WTC11 (cell line): ENCODE measurements around the gene PUS7. TPM values are rescaled to one million over a fixed set of nuclear protein-coding genes. Genes with fewer than 3 reads are reported as not detected.
A peak's percentile ranks its signal among the peaks of the same experiment; 100 is the strongest.

Source experiments
- ATAC-seq: fragments of 200-7000 bp; cut with Tn5 transposase; 2 replicates; pipeline ENCODE4 v1.10.0; 2021; ENCODE audit warnings: mild to moderate bottlenecking, moderate library complexity
- CTCF ChIA-PET: fragments of 300-600 bp; sonication (Branson Sonifier 250); formaldehyde crosslinking; loops from one replicate; lab custom pipeline; 2021; ENCODE audit warnings: antibody characterized with exemption; lab: Charles Lee
- POLR2A ChIA-PET: fragments of 350-600 bp; sonication (Branson Sonifier 250); formaldehyde crosslinking; loops from one replicate; lab custom pipeline; 2021; ENCODE audit warnings: antibody characterized with exemption; lab: Charles Lee
- DNase-seq: peaks from one replicate; pipeline ENCODE4 v3.0.0; 2021; ENCODE audit warnings: low spot score
- H3K27ac Mint-ChIP-seq: 2 replicates; pipeline ENCODE4 v1.8.0; 2021; ENCODE audit warnings: mixed read lengths
- H3K27me3 Mint-ChIP-seq: 2 replicates; pipeline ENCODE4 v1.8.0; 2021; ENCODE audit warnings: low read depth, mild to moderate bottlenecking, moderate library complexity, mixed read lengths
- H3K36me3 Mint-ChIP-seq: 2 replicates; pipeline ENCODE4 v1.8.0; 2021; ENCODE audit warnings: mixed read lengths
- H3K4me1 Mint-ChIP-seq: 2 replicates; pipeline ENCODE4 v1.8.0; 2022; ENCODE audit warnings: mixed read lengths
- H3K4me3 Mint-ChIP-seq: 2 replicates; pipeline ENCODE4 v1.8.0; 2021; ENCODE audit warnings: mild to moderate bottlenecking, moderate library complexity, mixed read lengths
- H3K9me3 Mint-ChIP-seq: 2 replicates; pipeline ENCODE4 v1.8.0; 2021; ENCODE audit warnings: mixed read lengths
- ELF4 ChIP-seq: sonication (generic); formaldehyde crosslinking; IDR thresholded peaks from 2 replicates; pipeline ENCODE4 v1.8.1; 2022; ENCODE audit warnings: low read depth, mild to moderate bottlenecking, moderate library complexity, missing genetic modification reagents
- GABPB1 ChIP-seq: sonication (generic); formaldehyde crosslinking; IDR thresholded peaks from 2 replicates; pipeline ENCODE4 v1.8.1; 2023; ENCODE audit warnings: mild to moderate bottlenecking, missing genetic modification reagents
- GTF2I ChIP-seq: fragments of 250-450 bp; sonication (Bioruptor Pico); conservative IDR thresholded peaks from 2 replicates; pipeline ENCODE4 v1.4.0; 2021; ENCODE audit warnings: mild to moderate bottlenecking
- RELA ChIP-seq: sonication (generic); formaldehyde crosslinking; IDR thresholded peaks from 2 replicates; pipeline ENCODE4 v1.8.1; 2022; ENCODE audit warnings: missing genetic modification reagents, mild to moderate bottlenecking, borderline replicate concordance
- SOX15 ChIP-seq: fragments of 250-450 bp; sonication (Bioruptor Pico); IDR thresholded peaks from 2 replicates; pipeline ENCODE4 v1.9.0; 2021; ENCODE audit warnings: mild to moderate bottlenecking
- total RNA-seq: library from RNA; stranded (reverse); gene quantifications from 3 replicates; pipeline ENCODE4 v1.2.3, GENCODE V29; 2021
- TF ChIP-seq, protein P1 (sequence below): sonication (generic); formaldehyde crosslinking; conservative IDR thresholded peaks from 2 replicates; pipeline ENCODE4 v1.8.1; 2022; ENCODE audit warnings: mild to moderate bottlenecking, missing genetic modification reagents
- TF ChIP-seq, protein P2 (sequence below): sonication (generic); formaldehyde crosslinking; IDR thresholded peaks from 2 replicates; pipeline ENCODE4 v1.8.1; 2022; ENCODE audit warnings: missing genetic modification reagents, borderline replicate concordance
- TF ChIP-seq, protein P3 (sequence below): sonication (generic); formaldehyde crosslinking; IDR thresholded peaks from 2 replicates; pipeline ENCODE4 v1.8.0; 2023; ENCODE audit warnings: missing genetic modification reagents, mild to moderate bottlenecking, borderline replicate concordance
- TF ChIP-seq, protein P4 (sequence below): sonication (generic); formaldehyde crosslinking; IDR thresholded peaks from 2 replicates; pipeline ENCODE4 v1.8.1; 2023; ENCODE audit warnings: mild to moderate bottlenecking, missing genetic modification reagents, moderate library complexity
- TF ChIP-seq, protein P5 (sequence below): fragments of 250-450 bp; sonication (Bioruptor Pico); IDR thresholded peaks from 2 replicates; pipeline ENCODE4 v1.9.0; 2021; ENCODE audit warnings: mild to moderate bottlenecking, borderline replicate concordance
- TF ChIP-seq, protein P6 (sequence below): sonication (generic); formaldehyde crosslinking; IDR thresholded peaks from 2 replicates; pipeline ENCODE4 v1.8.0; 2023; ENCODE audit warnings: mild to moderate bottlenecking, missing genetic modification reagents
- TF ChIP-seq, protein P7 (sequence below): sonication (generic); formaldehyde crosslinking; IDR thresholded peaks from 2 replicates; pipeline ENCODE4 v1.8.0; 2022; ENCODE audit warnings: missing genetic modification reagents
- TF ChIP-seq, protein P8 (sequence below): sonication (generic); formaldehyde crosslinking; IDR thresholded peaks from 2 replicates; pipeline ENCODE4 v1.8.1; 2022; ENCODE audit warnings: low read depth, mild to moderate bottlenecking, moderate library complexity, missing genetic modification reagents, borderline replicate concordance

The PUS7 gene
- total RNA-seq, 1 experiment from 2014 or later = 47.2 TPM

DNA sequence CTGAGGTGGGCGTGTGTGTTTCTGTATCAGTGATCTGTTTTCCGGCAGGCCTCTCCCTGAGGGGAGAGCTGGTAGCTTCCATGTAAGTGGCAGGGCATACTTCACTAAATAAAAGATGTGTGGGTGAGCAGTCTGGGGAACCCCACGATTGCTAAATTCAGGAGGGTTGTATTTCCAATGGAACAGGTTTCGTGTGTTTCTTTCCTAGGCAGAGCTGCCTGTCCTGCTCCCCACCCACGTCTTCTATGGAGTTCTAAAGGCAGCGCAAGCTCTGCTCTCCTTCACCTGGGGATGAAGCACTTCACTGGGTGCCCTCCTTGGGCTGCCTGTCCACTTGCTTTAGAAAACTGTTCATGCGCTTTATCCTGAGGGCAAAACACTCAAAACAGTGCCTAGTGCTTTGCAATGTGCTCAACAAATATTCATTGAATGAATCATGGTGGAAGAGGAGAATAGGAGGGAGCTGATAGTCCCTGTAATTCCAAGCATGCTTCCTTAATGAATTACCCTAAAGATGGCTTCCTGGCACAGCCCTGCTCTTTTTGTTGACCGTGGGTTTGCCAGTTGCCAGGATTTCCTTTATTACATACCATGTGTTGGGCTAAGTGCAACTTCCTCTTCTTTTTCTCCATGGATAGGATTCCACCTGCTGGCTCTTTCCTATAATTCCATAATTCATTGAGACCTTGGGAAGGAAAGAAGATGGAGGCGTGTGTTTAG lies 82.7 kb downstream of the PUS7 start (continued):
- no peak for TF ChIP-seq GABPB1 (CRISPR knock-in tag)
- TF ChIP-seq, protein P1, sequence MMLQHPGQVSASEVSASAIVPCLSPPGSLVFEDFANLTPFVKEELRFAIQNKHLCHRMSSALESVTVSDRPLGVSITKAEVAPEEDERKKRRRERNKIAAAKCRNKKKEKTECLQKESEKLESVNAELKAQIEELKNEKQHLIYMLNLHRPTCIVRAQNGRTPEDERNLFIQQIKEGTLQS = no peak
- TF ChIP-seq, protein P2, sequence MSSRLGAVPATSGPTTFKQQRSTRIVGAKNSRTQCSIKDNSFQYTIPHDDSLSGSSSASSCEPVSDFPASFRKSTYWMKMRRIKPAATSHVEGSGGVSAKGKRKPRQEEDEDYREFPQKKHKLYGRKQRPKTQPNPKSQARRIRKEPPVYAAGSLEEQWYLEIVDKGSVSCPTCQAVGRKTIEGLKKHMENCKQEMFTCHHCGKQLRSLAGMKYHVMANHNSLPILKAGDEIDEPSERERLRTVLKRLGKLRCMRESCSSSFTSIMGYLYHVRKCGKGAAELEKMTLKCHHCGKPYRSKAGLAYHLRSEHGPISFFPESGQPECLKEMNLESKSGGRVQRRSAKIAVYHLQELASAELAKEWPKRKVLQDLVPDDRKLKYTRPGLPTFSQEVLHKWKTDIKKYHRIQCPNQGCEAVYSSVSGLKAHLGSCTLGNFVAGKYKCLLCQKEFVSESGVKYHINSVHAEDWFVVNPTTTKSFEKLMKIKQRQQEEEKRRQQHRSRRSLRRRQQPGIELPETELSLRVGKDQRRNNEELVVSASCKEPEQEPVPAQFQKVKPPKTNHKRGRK (CRISPR knock-in tag) = no peak

DNA sequence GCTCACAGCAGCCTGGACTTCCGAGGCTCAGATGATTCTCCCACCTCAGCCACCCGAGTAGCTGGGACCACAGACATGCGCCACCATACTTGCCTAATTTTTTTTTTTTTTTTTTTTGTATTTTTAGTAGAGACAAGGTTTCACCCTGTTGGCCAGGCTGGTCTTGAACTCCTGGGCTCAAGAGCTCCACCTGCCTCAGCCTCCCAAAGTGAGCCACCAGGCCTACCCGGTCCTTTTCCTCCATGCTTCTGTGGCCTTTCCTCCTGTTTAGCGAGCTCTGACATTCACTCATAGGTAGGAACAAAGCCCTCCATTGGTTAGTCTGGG lies 83.3 kb downstream of the PUS7 start:
- DNase-seq (no peak), ATAC-seq (peak; percentile 92)
- ChIA-PET CTCF (interaction anchor here (0.6 to 1.4 kb wide), 4 partner anchors 9 to 147 kb away, joined by 3 to 10 read pairs (median 6); no protein-coding TSS in a partner anchor), POLR2A (interaction anchor here (0.6 to 0.7 kb wide), 4 partner anchors 37 to 268 kb away, joined by 3 to 5 read pairs (median 4); no protein-coding TSS in a partner anchor)
- Mint-ChIP-seq H3K9me3 (no peaks in the 10 kb centered on the region), H3K27ac (no peak overlapping the region), H3K27me3 (peaks cover 2% of the 10 kb centered on the region; the same call in 1 of the 2 replicates), H3K36me3 (no peaks in the 10 kb centered on the region), H3K4me3 (no peak overlapping the region), H3K4me1 (peaks cover 5% of the 10 kb centered on the region)
- no peak for TF ChIP-seq SOX15 (CRISPR knock-in tag)
- TF ChIP-seq, protein P3, sequence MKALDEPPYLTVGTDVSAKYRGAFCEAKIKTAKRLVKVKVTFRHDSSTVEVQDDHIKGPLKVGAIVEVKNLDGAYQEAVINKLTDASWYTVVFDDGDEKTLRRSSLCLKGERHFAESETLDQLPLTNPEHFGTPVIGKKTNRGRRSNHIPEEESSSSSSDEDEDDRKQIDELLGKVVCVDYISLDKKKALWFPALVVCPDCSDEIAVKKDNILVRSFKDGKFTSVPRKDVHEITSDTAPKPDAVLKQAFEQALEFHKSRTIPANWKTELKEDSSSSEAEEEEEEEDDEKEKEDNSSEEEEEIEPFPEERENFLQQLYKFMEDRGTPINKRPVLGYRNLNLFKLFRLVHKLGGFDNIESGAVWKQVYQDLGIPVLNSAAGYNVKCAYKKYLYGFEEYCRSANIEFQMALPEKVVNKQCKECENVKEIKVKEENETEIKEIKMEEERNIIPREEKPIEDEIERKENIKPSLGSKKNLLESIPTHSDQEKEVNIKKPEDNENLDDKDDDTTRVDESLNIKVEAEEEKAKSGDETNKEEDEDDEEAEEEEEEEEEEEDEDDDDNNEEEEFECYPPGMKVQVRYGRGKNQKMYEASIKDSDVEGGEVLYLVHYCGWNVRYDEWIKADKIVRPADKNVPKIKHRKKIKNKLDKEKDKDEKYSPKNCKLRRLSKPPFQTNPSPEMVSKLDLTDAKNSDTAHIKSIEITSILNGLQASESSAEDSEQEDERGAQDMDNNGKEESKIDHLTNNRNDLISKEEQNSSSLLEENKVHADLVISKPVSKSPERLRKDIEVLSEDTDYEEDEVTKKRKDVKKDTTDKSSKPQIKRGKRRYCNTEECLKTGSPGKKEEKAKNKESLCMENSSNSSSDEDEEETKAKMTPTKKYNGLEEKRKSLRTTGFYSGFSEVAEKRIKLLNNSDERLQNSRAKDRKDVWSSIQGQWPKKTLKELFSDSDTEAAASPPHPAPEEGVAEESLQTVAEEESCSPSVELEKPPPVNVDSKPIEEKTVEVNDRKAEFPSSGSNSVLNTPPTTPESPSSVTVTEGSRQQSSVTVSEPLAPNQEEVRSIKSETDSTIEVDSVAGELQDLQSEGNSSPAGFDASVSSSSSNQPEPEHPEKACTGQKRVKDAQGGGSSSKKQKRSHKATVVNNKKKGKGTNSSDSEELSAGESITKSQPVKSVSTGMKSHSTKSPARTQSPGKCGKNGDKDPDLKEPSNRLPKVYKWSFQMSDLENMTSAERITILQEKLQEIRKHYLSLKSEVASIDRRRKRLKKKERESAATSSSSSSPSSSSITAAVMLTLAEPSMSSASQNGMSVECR (CRISPR knock-in tag) = no peak
- TF ChIP-seq, protein P4, sequence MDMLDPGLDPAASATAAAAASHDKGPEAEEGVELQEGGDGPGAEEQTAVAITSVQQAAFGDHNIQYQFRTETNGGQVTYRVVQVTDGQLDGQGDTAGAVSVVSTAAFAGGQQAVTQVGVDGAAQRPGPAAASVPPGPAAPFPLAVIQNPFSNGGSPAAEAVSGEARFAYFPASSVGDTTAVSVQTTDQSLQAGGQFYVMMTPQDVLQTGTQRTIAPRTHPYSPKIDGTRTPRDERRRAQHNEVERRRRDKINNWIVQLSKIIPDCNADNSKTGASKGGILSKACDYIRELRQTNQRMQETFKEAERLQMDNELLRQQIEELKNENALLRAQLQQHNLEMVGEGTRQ = no peak
- TF ChIP-seq, protein P5, sequence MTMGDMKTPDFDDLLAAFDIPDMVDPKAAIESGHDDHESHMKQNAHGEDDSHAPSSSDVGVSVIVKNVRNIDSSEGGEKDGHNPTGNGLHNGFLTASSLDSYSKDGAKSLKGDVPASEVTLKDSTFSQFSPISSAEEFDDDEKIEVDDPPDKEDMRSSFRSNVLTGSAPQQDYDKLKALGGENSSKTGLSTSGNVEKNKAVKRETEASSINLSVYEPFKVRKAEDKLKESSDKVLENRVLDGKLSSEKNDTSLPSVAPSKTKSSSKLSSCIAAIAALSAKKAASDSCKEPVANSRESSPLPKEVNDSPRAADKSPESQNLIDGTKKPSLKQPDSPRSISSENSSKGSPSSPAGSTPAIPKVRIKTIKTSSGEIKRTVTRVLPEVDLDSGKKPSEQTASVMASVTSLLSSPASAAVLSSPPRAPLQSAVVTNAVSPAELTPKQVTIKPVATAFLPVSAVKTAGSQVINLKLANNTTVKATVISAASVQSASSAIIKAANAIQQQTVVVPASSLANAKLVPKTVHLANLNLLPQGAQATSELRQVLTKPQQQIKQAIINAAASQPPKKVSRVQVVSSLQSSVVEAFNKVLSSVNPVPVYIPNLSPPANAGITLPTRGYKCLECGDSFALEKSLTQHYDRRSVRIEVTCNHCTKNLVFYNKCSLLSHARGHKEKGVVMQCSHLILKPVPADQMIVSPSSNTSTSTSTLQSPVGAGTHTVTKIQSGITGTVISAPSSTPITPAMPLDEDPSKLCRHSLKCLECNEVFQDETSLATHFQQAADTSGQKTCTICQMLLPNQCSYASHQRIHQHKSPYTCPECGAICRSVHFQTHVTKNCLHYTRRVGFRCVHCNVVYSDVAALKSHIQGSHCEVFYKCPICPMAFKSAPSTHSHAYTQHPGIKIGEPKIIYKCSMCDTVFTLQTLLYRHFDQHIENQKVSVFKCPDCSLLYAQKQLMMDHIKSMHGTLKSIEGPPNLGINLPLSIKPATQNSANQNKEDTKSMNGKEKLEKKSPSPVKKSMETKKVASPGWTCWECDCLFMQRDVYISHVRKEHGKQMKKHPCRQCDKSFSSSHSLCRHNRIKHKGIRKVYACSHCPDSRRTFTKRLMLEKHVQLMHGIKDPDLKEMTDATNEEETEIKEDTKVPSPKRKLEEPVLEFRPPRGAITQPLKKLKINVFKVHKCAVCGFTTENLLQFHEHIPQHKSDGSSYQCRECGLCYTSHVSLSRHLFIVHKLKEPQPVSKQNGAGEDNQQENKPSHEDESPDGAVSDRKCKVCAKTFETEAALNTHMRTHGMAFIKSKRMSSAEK (CRISPR knock-in tag) = no peak
- TF ChIP-seq GTF2I (CRISPR knock-in tag) = no peak
- no peak for TF ChIP-seq ELF4
- TF ChIP-seq, protein P6, sequence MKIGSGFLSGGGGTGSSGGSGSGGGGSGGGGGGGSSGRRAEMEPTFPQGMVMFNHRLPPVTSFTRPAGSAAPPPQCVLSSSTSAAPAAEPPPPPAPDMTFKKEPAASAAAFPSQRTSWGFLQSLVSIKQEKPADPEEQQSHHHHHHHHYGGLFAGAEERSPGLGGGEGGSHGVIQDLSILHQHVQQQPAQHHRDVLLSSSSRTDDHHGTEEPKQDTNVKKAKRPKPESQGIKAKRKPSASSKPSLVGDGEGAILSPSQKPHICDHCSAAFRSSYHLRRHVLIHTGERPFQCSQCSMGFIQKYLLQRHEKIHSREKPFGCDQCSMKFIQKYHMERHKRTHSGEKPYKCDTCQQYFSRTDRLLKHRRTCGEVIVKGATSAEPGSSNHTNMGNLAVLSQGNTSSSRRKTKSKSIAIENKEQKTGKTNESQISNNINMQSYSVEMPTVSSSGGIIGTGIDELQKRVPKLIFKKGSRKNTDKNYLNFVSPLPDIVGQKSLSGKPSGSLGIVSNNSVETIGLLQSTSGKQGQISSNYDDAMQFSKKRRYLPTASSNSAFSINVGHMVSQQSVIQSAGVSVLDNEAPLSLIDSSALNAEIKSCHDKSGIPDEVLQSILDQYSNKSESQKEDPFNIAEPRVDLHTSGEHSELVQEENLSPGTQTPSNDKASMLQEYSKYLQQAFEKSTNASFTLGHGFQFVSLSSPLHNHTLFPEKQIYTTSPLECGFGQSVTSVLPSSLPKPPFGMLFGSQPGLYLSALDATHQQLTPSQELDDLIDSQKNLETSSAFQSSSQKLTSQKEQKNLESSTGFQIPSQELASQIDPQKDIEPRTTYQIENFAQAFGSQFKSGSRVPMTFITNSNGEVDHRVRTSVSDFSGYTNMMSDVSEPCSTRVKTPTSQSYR (CRISPR knock-in tag) = no peak
- TF ChIP-seq, protein P7, sequence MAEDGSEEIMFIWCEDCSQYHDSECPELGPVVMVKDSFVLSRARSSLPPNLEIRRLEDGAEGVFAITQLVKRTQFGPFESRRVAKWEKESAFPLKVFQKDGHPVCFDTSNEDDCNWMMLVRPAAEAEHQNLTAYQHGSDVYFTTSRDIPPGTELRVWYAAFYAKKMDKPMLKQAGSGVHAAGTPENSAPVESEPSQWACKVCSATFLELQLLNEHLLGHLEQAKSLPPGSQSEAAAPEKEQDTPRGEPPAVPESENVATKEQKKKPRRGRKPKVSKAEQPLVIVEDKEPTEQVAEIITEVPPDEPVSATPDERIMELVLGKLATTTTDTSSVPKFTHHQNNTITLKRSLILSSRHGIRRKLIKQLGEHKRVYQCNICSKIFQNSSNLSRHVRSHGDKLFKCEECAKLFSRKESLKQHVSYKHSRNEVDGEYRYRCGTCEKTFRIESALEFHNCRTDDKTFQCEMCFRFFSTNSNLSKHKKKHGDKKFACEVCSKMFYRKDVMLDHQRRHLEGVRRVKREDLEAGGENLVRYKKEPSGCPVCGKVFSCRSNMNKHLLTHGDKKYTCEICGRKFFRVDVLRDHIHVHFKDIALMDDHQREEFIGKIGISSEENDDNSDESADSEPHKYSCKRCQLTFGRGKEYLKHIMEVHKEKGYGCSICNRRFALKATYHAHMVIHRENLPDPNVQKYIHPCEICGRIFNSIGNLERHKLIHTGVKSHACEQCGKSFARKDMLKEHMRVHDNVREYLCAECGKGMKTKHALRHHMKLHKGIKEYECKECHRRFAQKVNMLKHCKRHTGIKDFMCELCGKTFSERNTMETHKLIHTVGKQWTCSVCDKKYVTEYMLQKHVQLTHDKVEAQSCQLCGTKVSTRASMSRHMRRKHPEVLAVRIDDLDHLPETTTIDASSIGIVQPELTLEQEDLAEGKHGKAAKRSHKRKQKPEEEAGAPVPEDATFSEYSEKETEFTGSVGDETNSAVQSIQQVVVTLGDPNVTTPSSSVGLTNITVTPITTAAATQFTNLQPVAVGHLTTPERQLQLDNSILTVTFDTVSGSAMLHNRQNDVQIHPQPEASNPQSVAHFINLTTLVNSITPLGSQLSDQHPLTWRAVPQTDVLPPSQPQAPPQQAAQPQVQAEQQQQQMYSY (CRISPR knock-in tag) = no peak
- TF ChIP-seq, protein P8, sequence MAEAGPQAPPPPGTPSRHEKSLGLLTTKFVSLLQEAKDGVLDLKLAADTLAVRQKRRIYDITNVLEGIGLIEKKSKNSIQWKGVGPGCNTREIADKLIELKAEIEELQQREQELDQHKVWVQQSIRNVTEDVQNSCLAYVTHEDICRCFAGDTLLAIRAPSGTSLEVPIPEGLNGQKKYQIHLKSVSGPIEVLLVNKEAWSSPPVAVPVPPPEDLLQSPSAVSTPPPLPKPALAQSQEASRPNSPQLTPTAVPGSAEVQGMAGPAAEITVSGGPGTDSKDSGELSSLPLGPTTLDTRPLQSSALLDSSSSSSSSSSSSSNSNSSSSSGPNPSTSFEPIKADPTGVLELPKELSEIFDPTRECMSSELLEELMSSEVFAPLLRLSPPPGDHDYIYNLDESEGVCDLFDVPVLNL (CRISPR knock-in tag) = no peak
- no peak for TF ChIP-seq RELA (CRISPR knock-in tag)
